OCI-LY3 (cell line): ENCODE results near the gene VWA2.

ENCODE experiments used
- EZH2phosphoT487 ChIP-seq: fragments of 200-600 bp; shearing (Covaris generic); IDR thresholded peaks from 2 replicates; pipeline ENCODE4 v1.6.1; 2018; ENCODE audit warnings: antibody characterized with exemption, mixed run types, low read depth
- TF ChIP-seq, protein P1 (sequence below): fragments of 200-600, 300-600 bp; sonication (generic); IDR thresholded peaks from 2 replicates; pipeline ENCODE4 v1.5.1; 2014; ENCODE audit warnings: antibody characterized with exemption, low read length, low read depth

DNA sequence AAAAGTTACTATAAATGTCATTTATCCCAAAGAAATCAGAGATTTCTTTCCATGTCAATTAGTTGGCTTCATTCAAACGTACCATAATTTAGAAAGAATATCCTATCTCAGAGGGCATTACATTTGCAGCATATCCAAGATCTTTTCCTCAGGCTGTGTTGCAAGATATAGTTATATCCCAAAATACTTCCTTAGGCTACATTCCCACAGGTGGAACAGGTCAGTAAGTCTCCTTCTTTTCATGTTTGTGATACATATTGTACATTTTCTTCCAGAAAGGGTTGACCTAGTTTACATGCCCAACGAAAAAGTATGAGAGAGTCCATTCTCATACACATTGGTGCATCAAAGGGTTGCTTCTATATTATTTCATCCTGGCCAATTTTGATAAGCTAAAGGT, 26.9 kb upstream of the VWA2 start:
- TF ChIP-seq, protein P1, sequence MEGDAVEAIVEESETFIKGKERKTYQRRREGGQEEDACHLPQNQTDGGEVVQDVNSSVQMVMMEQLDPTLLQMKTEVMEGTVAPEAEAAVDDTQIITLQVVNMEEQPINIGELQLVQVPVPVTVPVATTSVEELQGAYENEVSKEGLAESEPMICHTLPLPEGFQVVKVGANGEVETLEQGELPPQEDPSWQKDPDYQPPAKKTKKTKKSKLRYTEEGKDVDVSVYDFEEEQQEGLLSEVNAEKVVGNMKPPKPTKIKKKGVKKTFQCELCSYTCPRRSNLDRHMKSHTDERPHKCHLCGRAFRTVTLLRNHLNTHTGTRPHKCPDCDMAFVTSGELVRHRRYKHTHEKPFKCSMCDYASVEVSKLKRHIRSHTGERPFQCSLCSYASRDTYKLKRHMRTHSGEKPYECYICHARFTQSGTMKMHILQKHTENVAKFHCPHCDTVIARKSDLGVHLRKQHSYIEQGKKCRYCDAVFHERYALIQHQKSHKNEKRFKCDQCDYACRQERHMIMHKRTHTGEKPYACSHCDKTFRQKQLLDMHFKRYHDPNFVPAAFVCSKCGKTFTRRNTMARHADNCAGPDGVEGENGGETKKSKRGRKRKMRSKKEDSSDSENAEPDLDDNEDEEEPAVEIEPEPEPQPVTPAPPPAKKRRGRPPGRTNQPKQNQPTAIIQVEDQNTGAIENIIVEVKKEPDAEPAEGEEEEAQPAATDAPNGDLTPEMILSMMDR, result no peak
- TF ChIP-seq EZH2phosphoT487, result no peak
